GM19372 (cell line): ENCODE measurements around the gene BNC2.
"Not testable (repeated sequence)": the region's sequence is repeated elsewhere in the genome, so short reads cannot be mapped to it uniquely, and the experiment has no call there.

ENCODE experiments used
- ATAC-seq: cut with Tn5 transposase; IDR thresholded peaks from one replicate; pipeline ENCODE4 v1.9.1; 2021; ENCODE audit warnings: mild to moderate bottlenecking, low read depth, moderate library complexity; ENCODE audit not compliant: unreplicated experiment

Gene BNC2

GRCh38 chr9:16469184-16469583, 401.3 kb downstream of the BNC2 start:
- ATAC-seq, result no peak

DNA sequence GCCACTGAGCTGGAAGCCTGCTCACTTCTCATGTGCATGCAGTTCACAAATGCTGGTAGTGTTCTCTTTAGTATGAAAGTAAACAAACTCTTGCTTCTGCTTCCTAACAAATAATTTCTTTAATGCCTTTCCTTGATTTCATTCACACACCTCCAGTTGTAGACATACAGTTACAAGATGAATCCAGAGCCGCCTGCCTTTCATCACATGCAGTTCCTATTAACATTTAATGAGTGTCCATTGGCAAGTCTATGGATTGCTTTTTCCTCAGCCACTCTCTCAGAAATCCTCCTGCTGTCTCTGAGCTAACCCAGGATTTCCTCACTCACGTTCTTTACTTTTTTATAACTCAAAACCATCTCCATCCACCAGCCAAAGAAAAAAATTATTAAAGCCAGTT, 408.6 kb downstream of the BNC2 start:
- ATAC-seq, result no peak

- no peak for ATAC-seq
These were observed 409.2 kb downstream of the BNC2 start for GRCh38 chr9:16461137-16461840.

DNA sequence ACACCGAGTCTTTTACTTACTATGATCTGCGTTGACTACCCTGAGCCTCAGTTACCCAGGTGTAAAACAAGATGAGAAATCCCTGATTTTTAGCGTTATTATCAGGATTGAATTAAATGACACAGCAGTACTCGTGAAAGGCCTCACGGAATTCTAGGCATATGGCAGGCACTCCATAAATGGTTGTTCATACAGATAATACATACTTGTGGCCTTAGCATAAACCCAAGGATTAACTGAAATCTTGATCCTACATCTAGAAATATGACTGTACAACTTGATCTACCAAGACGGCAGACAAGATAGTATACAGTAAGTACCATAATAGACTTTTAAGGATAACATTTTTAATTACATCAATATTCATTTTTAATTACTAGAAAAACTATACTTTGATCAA, 409.8 kb downstream of the BNC2 start:
- no peak for ATAC-seq

- no peak for ATAC-seq
These were observed 410.9 kb downstream of the BNC2 start for GRCh38 chr9:16459421-16460148.

DNA sequence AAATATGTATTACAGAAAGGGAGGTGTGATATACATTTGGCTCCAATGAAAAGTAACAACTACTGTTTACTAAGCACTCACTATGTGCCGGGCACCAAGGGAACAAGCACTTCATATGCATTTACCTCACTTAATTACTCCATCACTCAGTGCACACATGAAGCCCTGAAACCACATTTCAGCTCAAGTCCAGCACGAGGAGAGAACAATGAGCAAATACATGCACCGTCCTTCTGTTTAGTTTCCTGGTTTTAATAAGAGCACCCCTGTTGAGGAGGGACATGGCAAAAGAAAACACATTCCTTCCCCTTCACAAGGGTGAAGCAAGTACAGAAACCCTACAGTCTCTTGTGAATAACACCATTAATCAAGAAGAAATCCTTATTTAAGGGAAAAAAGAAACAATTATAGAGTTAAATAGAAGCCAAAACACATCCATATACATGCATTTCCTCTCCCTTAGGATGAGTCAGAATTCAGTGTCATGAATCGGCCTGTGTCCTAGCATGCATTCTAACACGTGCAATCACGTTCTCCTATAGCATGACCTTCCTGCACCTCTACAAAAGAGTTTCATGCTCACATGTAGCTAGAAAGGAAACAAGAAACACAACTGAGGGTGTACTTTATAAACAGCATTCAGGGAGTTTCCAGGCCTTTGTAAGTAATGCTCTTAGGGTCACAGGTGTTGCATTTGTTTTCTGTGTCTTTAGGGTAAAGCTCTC, 411.6 kb downstream of the BNC2 start:
- no peak for ATAC-seq

GRCh38 chr9:16455842-16456241, 414.6 kb downstream of the BNC2 start:
- ATAC-seq, result no peak

DNA sequence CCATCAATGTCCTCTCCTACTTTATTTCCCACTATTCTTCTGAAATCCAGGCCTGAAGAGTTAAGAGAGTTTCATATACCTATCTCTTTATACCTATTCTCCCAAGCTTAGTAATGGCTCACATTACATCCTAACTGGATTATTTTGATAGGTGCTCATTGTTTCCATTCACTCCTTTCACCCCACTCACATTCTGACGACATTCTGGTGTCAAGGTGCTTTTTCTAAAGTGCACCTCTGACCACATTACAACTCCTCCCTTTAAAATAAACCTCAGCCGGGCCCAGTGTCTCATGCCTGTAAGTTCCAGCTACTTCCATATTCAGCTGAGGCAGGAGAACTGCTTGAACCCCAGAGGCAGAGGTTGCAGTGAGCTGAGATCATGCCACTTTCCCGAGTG, 417.1 kb downstream of the BNC2 start:
- no peak for ATAC-seq

- ATAC-seq, result no peak
These were observed 419.9 kb downstream of the BNC2 start for GRCh38 chr9:16450578-16450977.

DNA sequence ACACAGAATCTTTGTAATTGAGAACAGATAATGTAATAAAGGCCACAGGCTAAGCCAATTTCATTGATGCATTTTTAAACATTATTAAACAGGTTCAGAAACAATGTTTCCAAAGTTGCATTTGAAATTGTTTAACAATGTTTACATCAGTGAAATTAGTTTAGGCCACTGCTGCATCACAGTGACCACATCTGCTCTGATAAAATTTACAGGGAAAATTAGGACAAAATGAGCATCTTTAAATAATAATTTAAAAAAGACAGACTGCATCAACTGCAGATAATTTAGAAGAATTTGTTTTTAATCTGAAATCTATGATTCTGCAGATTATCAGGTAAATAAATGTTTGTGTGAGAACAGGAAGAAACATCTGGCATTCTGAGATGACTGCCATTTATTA, 420.4 kb downstream of the BNC2 start:
- no peak for ATAC-seq

DNA sequence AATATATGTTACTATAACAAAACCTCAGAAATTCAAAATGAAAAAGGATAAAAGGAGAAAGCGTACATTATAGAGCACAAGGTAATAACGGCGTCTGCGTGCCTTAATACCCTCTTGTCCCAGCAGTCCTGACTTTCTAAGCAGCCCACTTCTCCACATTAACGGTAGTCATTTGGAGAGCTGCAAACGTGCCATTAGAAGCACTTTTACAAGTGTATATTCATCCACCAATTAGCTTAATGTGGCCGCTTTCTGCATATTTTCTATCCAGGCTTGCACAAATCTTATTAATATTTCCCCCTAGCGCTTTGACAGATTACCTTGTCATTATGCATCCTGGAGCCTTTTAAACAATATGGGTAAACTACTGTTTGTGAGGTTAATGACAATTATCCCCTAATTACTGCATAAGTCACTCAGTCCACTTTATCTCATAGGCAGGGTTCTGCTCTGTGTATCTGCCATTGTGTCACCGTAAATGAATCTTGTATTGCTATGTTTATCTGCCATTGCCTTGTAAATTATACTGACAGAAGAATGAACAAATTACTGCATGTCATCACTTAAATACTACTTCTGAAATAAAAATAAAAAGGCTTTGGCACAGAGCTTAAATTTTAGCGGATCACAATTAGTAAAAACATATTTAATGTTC, 421.3 kb downstream of the BNC2 start:
- ATAC-seq, result no peak

GRCh38 chr9:16447946-16448345, 422.5 kb downstream of the BNC2 start:
- no peak for ATAC-seq

- ATAC-seq, result no peak
These were observed 423.8 kb downstream of the BNC2 start for GRCh38 chr9:16446636-16447035.

DNA sequence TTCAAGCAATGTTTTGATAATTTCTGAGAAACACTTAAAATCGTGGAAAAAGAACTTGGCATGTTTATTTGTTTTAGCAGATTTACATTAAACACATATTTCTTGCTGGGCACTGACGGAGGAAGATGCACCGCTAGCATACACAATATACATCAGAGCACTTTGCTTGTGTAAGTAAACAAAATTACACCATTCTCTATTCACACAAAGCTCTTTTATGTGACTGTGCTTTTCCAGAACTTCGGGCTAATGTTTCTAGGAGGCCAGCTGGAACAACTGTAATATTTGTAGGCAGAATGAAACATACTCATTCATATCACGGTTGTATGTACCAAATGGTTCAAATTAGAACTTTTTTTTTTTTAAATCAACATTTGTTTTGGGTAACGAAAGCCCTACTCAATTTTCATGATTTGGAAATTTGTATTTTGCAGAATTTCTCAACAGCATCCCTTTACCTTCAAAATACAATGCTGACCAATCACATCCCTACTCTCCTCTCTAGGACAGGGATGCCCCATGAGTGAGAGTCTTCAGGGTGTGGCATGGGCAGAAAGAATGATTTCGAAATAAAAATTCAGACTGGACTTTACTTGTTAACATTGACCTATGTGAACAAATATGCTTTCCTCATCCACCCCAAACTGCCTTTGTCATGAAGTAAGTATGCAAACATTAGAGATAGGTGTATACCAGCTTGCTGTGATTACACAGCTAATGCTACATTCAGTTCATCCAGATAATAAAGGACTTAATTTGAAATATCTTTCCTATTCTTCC, 425.1 kb downstream of the BNC2 start:
- no peak for ATAC-seq

DNA sequence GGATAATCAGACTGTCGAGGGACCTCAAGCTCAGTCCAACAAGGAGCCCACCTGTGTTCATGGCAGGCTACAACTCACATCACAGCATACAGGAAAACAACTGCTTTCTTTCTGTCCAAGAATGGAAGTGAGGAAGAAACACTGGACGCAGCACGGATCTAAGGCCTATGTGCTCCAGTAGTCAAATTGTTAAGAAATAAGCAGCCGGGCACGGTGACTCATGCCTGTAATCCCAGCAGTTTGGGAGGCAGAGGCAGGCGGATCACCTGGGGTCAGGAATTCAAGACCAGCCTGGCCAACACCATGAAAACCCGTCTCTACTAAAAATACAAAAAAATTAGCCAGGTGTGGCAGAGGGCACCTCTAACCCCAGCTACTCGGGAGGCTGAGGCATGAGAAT, 427.8 kb downstream of the BNC2 start:
- no peak for ATAC-seq

- no peak for ATAC-seq
These were observed 428.7 kb downstream of the BNC2 start for GRCh38 chr9:16441791-16442190.

- not testable (repeated sequence) for ATAC-seq
These were observed 431.6 kb downstream of the BNC2 start for GRCh38 chr9:16438831-16439230.

GRCh38 chr9:16436545-16436944, 433.9 kb downstream of the BNC2 start:
- no peak for ATAC-seq

DNA sequence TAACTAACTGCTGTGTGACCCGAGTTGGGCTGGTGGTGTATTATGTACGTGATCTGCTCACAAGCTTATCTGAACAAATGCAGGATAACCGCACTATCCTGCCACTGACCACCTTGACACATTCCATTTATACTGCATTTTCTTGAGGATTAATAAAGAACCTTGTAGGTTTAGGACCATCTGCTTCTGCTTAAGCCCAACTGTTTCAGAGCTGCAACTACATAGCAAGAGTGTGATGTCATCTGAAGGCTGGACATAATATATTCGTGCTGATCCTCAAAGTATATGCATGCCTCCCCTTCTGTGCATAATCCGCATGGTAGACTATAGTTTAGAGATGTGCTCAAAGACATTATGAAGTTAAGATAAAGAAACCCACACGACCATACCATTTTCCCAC, 435.9 kb downstream of the BNC2 start:
- no peak for ATAC-seq

- no peak for ATAC-seq
These were observed 437.0 kb downstream of the BNC2 start for GRCh38 chr9:16433494-16433893.
